ENCODE results near the gene DXO.

The DXO gene

DNA sequence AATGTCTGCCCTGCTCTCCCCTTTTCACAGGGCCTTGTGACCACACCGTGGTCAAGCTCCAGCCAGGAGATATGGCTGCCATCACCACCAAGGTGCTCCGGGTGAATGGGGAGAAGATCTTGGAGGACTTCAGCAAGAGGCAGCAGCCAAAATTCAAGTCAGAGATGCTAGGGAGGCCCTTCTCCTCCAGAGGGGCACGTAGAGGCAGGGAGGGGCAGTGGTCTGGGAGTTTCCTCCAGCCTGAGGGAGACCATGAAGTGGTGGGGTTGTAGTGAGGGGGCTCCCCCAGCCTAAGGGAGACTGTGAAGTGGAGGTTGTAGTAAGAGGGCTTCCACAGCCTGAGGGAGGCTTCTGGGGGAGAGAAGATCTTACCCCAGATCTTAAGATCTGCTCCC is 4.0 kb downstream of the DXO start:
- TF ChIP-seq POLR2A (IDR thresholded peaks at IDR 0.05; ENCODE audit: low read depth, low read length) = no peak
- no peak for FAIRE-seq
- DNase-seq (ENCODE audit: insufficient read length, low spot score) = no peak

DNA sequence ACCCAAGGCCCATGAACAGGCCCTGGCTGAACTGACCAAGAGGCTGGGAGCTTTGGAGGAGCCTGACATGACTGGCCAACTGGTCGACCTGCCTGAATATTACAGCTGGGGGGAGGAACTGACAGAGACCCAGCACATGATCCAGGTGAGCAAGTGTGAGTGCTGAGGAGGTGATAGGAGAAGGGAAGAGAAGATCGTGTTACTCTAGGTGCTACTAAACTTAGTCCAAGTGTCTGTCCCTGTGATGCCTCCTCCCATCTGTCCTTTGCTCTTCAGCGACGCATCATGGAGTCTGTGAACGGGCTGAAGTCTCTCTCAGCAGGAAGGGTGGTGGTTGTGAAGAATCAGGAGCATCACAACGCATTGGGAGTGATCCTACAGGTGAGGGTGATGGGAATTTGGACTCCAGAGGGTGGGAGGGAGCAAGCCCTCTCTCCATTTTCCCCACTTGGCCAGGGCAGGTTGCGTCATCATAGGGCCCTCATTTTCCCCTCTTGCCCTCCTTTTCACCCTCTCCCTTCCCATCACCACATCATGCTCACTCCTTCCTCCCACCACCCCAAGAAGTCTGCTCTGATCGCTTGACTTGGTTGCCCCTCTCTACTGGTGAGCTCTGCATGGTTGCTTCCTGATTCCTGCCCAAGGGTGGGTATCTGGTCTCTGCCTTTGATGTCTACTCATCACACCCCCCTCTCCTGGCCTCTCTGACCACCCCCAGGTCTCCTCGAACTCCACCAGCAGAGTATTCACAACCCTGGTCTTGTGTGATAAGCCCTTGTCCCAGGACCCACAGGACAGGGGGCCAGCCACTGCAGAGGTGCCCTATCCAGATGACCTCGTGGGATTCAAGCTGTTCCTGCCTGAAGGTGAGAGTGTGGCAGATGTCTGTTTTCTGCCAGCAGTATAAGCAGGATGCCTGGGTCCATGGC is 4.7 kb downstream of the DXO start:
- TF ChIP-seq POLR2A (IDR thresholded peaks at IDR 0.05; ENCODE audit: low read depth, low read length) = no peak
- no peak for FAIRE-seq

DNA sequence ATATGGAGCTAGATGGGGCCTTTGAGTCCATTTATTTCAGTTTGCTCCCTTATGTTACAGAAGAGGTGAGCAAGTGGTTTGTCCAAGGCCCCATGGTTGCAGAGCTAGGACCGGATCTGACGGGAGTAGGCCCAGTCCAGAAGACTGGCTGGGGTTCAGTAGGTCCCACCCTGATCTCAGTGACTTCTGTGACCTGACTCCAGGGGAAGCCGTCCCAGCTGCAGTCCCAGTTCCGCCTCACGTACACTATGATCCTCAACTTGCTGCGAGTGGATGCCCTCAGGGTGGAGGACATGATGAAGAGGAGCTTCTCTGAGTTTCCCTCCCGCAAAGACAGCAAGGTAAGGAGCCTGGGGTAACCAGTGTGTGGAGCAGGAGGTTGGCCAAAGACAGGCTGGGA is 5.4 kb downstream of the DXO start:
- DNase-seq (ENCODE audit: insufficient read length, low spot score) = no peak
- no peak for TF ChIP-seq POLR2A (IDR thresholded peaks at IDR 0.05; ENCODE audit: low read depth, low read length)
- FAIRE-seq = no peak

More for the DNA sequence above, 4.7 kb downstream of the DXO start:
- DNase-seq (ENCODE audit: insufficient read length, low spot score) = no peak

DNA sequence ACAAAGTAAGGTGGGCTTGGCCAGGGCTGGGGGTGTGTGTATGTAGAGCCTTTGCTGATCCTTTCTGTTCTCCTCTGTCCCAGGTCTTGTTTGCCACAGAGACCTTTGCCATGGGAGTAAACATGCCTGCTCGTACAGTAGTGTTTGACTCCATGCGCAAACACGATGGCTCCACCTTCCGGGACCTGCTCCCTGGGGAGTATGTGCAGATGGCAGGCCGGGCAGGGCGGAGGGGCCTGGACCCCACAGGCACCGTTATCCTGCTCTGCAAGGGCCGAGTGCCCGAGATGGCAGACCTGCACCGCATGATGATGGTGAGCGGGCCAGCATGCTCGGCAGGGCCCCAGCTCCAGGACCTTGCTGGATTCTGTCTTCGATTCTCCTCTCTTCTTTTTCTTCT is 6.2 kb downstream of the DXO start:
- TF ChIP-seq POLR2A (IDR thresholded peaks at IDR 0.05; ENCODE audit: low read depth, low read length) = no peak
- no peak for DNase-seq (ENCODE audit: insufficient read length, low spot score)
- FAIRE-seq = no peak

DNA sequence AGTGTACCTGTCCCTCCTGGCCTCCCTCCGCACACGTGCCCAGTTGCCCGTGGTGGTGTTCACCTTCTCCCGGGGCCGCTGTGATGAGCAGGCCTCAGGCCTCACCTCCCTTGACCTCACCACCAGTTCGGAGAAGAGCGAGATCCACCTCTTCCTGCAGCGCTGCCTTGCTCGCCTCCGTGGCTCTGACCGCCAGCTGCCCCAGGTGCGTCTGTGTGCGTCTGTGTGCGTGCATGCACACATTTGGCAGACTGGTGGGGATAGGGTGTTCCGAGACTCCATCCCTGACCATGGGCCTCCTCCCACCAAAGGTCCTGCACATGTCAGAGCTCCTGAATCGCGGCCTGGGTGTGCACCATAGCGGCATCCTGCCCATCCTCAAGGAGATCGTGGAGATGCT is 8.0 kb downstream of the DXO start:
- FAIRE-seq (no peak), DNase-seq (ENCODE audit: insufficient read length, low spot score) (no peak)
- no peak for TF ChIP-seq POLR2A (IDR thresholded peaks at IDR 0.05; ENCODE audit: low read depth, low read length)

DNA sequence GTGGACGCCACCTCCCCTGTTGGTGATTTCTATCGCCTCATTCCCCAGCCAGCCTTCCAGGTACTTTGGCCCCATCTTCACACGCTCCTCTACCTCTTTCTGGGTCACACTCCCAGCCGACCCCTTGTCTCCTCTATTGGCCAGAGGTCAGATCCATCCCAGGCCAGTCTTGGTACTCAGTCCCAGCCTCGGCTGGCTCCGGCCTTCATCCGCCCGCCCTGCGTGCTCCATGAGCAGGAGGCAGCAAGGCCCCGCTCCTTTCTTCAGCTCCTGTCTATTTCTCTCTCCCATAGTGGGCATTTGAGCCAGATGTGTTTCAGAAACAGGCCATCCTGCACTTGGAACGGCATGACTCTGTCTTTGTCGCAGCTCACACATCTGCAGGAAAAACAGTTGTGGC is 10.3 kb downstream of the DXO start:
- no peak for TF ChIP-seq POLR2A (IDR thresholded peaks at IDR 0.05; ENCODE audit: low read depth, low read length)
- DNase-seq (ENCODE audit: insufficient read length, low spot score) (no peak), FAIRE-seq (no peak)

DNA sequence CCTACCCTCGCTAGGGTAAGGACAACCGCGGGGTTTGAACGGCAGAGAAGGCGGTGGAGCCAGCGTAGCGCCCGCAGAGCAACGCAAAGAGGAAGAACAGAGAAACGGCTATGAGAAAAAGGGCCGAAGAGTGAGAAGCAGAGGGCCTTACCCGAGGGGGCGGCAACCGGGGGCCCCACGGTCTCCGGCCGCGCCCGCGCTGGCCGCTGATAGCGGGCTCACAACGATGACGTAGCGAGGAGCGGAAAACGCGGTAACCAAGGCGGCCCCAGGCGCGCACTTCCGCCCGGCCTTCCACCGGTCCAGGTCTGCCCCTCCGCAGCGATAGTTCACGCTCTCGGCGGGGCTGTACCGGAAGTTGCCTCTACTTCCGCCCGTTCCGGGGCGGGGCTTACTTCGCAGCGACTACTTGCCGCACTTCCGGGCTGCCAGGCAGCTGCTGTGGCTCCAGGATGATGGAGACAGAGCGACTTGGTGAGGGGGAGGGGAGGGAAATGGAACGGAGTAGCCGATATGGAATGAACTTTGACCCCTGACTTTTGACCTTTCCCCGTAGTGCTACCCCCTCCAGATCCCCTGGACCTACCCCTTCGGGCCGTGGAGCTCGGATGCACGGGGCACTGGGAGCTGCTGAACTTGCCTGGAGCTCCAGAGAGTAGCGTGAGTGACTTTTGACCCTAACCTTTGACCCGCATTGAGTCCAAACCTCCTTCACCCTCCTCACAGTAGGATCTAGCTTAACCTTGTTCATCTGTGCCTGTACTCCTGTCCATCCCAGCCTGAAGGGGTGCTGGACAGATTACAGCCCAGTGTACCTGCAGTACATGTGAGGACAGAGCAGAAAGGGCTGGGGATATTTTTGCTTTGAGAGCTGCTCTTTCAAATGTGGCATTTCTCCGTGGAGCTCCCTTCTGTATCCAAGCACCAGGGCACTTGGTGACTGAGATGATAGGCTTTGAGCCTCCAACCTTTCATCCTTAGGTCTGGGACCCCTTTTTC is 12.9 kb downstream of the DXO start, which contains the start of the genes NELFE and SKIC2:
TSS of gene NELFE (minus strand) at position 231 of the 999 bp plus-strand sequence. CDS start 525 bp downstream, outside the sequence.
TSS of gene SKIC2 (plus strand) at position 435 of the 999 bp plus-strand sequence. CDS start at position 453, 18 bp downstream.
- DNase-seq (ENCODE audit: insufficient read length, low spot score) (peak; percentile 98), FAIRE-seq (peak; percentile 78)
- peak; percentile 51; the same call in 1 of the 2 replicates for TF ChIP-seq POLR2A (IDR thresholded peaks at IDR 0.05; ENCODE audit: low read depth, low read length)

DNA sequence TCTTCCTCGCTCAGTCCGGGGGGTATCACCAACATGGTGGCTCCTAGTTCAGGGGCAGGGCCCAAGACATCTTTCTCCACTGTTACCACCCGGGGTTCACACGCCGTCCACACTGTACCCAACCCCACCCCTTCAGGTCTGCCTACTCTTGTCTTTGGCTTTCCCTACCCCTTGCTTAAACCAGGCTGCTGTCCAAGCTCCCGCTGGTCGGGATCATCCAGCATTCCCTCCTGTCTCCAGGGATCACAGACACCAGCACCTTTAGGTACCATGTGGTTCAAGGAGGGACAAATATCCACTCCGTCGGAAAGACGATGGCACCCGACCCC is 13.6 kb downstream of the DXO start:
- no peak for FAIRE-seq
- no peak for DNase-seq (ENCODE audit: insufficient read length, low spot score)
- TF ChIP-seq POLR2A (IDR thresholded peaks at IDR 0.05; ENCODE audit: low read depth, low read length) = no peak

DNA sequence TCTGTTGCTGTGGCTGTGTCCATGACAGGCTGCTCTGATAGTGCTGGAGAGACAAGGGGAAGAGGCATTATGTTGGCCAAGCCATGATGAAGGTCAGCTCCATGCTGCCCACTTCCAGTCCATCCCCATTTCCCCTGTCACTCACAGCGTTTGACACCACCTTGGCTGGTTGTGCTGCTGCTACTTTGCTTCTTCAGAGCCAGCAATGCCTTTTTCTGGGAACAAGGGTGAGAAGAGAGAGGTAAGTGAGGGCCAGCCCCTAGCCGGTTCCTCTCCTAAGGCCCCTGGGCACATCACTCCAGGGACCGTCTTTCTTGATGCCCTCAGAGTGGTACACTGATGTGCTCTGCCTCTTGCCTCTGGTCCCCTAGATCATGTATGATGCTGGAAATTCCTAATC is 15.1 kb downstream of the DXO start:
- no peak for TF ChIP-seq POLR2A (IDR thresholded peaks at IDR 0.05; ENCODE audit: low read depth, low read length)
- no peak for FAIRE-seq
- no peak for DNase-seq (ENCODE audit: insufficient read length, low spot score)

DNA sequence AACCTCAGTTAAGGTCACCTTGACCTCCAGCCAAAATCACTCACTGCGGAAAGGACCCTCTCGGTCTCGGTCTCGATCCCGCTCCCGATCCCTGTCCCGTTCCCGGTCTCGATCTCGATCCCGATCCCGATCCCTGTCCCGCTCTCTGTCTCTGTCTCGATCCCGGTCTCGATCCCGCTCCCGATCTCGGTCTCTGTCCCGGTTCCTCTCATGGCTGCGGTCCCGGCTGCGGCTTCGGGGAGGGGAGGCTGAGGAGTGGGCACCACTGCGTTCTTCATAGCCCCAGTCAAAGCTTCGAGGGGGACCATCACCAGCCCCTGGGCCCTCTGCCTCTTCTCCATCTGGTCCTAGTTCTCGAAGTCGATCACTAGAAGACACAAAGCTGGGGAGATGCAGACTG is 17.4 kb downstream of the DXO start:
- FAIRE-seq (no peak), DNase-seq (ENCODE audit: insufficient read length, low spot score) (no peak)
- TF ChIP-seq POLR2A (IDR thresholded peaks at IDR 0.05; ENCODE audit: low read depth, low read length) = no peak

DNA sequence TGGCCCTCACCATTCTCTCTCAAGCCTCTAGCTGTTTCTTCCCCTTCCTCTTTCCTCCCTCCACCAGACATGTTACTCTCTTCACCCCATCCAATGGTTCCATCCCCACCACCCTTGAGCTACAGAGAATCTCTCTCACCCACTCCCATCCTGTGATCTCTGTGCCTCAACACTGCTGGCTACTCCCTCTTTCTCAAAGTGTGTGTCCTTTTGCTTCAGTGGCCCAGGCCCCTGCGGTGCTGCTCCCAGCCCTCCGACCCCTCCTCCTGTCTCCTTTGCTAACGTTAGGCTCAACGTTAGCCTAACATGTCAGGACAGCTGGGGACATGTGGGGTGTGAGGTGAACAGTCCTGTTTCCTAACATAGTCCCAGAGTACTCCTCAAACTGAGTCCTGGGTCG is 19.0 kb downstream of the DXO start:
- no peak for TF ChIP-seq POLR2A (IDR thresholded peaks at IDR 0.05; ENCODE audit: low read depth, low read length)
- DNase-seq (ENCODE audit: insufficient read length, low spot score) = no peak
- FAIRE-seq = no peak

DNA sequence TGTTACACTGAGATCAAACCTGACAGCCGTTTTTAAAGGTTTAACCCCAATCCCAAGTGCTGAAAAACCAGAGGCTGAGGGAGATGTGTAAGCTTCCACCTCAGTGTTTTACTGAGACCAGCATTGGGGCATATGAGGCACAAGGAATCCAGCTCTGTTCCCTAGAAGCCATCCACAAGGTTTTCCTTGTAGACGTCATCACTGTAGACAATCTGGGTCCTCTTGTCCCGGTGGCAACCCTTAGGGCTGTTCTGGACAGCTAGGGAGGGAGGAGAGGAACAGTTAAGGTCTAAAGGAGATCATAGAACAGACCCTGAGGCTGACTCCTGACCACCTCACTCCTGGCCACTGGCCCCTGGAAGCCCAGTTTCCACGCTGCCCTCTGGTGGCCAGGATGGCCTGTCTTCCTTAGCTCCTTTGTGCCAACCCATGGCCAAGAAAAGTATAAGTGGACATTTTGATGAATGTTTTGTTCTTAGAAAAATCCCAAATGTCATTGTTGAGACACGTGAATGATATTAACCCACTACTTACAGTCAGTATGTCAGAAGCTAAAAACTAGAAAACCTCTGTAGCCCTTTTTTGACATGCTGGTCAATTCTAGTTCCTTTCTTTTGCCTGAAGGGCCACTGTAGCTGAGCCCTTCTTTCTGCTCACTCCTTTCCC is 19.7 kb downstream of the DXO start:
- no peak for FAIRE-seq
- peak; percentile 60 for DNase-seq (ENCODE audit: insufficient read length, low spot score)
- TF ChIP-seq POLR2A (IDR thresholded peaks at IDR 0.05; ENCODE audit: low read depth, low read length) = no peak

DNA sequence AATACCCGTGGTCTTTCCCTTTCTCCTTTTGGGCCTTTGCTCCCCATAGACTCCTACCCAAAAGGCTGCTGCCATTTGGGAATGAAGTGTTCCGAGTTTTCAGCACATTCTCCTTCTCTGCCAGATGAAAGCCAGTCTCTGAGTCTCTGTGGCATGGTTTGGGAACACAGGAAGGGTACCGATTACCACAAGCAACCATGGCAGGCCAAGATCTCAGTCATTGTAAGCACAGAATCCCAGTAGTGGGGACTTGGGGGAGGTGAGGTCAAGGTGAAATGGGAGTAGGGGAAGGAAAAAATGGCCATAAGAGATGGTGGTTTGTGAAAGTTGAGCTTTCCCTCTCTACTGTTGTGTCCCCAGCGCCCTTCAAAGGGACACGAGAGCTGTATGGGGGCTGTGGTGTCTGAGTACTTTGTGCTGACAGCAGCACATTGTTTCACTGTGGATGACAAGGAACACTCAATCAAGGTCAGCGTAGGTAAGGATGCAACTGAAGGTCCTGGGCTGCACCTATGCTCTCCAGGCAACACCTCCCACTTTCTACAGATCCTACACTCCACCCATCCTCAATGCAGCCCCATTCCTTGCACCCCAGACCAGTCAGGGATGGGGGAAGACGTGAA is 21.9 kb downstream of the DXO start:
- DNase-seq (ENCODE audit: insufficient read length, low spot score) = no peak
- no peak for TF ChIP-seq POLR2A (IDR thresholded peaks at IDR 0.05; ENCODE audit: low read depth, low read length)
- no peak for FAIRE-seq

Measured in H54 (cell line).